Activated CD8-positive, alpha-beta memory T cell treated with anti-CD3 and anti-CD28 coated beads, Interleukin-2, amount 50 U/mL, for 24 hours (primary cell): ENCODE measurements around the gene ITGAE.
"Not testable (repeated sequence)": the region's sequence is repeated elsewhere in the genome, so short reads cannot be mapped to it uniquely, and the experiment has no call there.

Experiments used
- DNase-seq: peaks from one replicate; pipeline ENCODE4 v3.0.0-alpha.2; 2020; ENCODE audit errors: extremely low read depth

Gene ITGAE, protein sequence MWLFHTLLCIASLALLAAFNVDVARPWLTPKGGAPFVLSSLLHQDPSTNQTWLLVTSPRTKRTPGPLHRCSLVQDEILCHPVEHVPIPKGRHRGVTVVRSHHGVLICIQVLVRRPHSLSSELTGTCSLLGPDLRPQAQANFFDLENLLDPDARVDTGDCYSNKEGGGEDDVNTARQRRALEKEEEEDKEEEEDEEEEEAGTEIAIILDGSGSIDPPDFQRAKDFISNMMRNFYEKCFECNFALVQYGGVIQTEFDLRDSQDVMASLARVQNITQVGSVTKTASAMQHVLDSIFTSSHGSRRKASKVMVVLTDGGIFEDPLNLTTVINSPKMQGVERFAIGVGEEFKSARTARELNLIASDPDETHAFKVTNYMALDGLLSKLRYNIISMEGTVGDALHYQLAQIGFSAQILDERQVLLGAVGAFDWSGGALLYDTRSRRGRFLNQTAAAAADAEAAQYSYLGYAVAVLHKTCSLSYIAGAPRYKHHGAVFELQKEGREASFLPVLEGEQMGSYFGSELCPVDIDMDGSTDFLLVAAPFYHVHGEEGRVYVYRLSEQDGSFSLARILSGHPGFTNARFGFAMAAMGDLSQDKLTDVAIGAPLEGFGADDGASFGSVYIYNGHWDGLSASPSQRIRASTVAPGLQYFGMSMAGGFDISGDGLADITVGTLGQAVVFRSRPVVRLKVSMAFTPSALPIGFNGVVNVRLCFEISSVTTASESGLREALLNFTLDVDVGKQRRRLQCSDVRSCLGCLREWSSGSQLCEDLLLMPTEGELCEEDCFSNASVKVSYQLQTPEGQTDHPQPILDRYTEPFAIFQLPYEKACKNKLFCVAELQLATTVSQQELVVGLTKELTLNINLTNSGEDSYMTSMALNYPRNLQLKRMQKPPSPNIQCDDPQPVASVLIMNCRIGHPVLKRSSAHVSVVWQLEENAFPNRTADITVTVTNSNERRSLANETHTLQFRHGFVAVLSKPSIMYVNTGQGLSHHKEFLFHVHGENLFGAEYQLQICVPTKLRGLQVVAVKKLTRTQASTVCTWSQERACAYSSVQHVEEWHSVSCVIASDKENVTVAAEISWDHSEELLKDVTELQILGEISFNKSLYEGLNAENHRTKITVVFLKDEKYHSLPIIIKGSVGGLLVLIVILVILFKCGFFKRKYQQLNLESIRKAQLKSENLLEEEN

DNA sequence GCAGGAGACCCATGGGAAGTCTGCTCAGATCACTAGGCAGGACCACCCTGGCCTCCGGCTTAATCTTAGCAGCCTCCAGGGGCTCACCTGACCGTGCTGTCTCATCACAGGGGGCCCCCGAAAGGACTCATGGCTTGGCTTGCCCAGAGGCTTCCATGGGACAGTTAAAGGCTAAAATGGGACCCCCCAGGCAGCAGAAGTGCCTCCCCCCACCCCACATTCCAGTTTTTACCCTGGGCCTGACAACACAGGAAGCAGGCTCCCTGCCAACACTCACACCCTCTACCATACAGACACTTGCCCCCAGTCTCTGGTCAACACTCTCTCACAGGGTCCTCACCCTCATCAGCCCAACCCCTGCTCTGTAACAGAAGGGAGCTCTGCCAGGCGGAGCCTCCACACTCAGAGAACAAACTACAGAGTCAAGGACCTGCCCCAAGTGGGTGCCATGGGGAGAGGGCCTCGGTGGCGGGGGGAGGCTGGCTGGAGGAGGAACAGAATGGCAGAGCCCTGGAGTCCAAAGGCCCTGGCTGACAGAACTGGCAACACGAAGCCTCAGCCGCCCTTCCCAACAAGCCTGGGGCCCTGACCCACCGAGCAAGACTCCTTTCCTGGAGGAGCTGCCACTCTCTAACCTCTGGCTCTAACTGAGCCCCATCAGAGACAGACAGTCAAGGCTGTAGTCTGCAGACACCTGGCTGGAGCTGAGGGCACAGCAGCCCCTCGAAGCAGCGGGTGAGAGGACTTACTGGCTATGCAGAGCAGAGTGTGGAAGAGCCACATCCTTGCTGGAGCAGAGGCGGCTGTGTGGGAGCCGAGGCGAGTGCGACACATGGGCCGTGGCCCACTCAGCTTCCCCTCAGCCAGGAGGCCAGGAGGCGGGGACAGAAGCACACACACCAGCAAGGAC lies at the start of gene ITGAE:
TSS of gene ITGAE (minus strand) at position 827 of the 910 bp plus-strand sequence. CDS start at position 783, 44 bp downstream.
- DNase-seq = no peak

DNA sequence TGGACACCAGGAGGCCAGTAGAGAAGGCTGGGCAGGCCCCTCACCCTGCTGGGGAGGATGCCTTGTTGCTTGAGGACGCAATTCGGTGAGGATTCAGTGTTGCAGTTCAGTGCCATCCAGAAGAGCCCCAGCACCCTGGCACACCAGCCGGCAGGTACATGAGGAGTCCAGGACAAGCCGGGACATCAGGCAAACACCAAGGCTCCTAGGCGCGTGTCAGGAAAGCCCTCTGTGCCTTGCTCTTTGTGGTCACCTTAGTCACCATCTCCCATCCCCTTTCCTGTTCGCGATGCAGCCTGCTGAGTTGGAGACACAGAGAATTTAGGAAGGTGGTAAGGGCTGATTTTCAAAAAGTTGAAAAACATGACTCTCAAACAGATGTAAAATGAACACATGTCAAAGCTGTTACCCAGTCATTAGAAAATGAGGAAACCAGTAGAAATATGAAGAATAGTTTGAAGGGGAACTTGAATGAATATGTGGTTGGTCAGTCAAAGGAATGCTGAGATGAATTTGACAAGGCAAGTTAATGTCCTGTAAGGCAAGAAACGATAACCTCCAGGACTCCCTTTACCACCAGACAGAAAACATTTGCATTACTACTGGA lies 47.3 kb upstream of the ITGAE start:
- DNase-seq = no peak

DNA sequence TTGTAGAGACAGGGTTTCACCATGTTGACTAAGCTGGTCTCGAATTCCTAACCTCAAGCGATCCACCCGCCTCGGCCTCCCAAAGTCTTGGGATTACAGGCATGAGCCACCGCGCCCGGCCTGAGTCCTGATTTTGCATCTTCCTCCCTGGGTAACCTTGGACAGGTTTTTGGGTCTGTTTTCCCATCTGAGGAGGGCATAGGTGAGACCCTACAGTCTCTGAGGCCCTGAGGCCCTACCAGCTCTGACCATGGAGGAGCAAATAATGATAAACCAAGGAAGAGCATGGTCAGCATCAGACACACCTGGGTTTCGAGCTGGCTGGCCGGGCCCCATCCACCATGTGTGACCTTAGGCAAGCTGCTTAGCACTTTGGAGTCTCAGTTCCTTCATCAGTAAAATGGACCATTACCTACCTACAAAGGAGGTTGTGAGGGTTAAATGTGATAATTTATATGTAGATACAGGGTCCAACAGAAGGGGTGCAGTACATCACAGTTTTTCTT lies 46.2 kb upstream of the ITGAE start:
- no peak for DNase-seq

DNA sequence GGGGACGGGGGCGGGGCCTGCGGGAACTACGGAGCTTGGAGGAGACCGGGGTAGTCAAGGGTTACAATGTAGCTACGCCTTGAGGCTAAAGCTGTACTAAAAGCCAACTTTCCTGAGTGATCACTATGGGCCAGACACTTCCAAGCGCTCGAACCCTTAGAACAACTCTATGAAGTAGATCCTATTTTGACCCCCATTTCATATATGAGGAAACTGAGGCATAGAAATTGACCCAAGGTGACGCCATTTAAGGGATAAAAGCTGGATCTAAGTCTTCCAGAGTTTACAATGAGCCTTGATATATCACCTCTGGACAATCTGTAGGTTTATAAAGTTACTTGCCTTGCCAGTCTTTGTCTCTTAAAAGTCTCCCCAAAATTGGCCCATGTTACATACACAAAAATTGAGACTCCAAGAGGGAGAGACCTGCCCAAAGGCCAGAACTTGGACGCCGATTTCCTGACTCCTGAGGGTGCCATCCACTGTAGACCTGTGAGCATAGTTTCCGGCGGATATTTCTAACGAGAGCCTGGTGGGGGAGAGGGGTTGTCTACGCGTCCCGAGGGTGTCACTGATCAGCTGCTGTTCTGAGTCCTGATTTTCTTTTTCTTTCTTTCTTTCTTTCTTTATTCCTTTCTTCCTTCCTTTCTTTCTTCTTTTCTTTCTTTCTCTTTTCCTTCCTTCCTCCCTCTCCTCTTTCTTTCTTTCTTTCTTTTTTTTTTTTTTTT lies 45.6 kb upstream of the ITGAE start:
- no peak for DNase-seq

DNA sequence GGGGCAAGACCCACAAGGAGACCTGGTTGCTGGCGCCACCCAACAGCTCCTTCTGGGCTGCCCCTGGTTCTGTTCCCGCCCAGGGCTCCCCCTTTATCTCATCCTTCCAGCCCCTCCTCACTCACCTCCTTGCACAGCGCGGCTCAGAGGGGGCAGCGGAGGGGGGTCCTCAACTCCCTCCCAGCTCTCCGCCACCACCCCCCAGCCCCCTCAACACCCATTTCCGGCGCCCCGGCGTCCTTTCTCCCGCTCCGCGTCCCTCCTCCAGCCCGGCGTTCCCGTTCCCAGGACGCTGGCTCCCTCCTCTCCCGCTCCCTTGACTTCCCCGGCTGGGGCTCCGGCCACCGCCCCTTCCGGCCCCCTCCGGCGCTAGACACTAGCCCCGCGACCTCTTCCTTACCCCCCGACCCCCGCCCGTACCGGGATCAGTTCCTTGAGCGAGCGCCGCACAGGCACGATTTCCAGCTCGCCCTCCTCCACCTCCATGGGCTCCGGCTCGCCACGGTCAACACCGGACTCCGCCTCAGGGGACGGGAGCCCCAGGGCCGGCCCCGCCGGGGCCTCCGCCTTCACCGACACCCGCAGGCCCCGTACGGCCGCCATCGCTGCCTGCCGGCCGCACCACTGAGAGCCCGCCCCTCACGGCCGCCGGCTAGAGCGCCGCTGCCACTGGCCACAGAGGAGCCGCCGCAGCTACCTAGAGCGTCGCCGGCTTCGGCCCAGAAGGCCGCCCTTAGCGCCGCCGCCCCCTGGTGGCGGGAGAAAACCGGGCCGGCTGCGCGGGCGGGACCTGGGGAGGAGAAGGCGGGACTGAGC lies 44.8 kb upstream of the ITGAE start, which contains the start of gene NCBP3:
TSS of gene NCBP3 (minus strand) at position 626 of the 816 bp plus-strand sequence. CDS start at position 603, 23 bp downstream.
- DNase-seq = peak; percentile 63

DNA sequence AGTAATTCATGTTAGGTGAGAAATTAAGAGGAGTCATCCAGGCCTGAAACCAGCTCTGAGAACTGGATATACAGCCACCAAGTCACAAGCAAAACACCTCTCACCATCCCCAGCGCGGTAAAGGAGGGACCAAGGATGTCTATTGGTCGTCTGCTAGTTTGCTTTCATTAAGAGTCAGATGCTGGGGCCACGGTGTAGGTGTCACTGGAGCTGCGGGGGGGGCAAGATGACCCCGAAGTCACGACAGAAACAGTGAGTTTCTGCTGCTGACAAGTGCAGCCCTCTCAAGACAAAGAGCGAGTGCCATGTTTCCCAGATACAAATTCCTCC lies 44.3 kb upstream of the ITGAE start:
- DNase-seq = peak; percentile 21

DNA sequence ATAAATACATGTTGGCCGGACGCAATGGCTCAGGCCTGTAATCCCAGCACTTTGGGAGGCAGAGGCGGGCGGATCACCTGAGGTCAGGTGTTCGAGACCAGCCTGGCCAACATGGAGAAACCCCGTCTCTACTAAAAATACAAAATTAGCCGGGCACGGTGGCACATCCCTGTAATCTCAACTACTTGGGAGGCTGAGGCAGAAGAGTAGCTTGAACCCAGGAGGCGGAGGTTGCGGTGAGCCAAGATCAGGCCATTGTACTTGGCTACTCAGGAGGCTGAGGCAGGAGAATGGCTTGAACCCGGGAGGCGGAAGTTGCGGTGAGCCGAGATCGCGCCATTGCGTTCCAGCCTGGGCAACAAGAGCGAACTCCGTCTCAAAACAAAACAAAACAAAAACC lies 43.6 kb upstream of the ITGAE start:
- not testable (repeated sequence) for DNase-seq

DNA sequence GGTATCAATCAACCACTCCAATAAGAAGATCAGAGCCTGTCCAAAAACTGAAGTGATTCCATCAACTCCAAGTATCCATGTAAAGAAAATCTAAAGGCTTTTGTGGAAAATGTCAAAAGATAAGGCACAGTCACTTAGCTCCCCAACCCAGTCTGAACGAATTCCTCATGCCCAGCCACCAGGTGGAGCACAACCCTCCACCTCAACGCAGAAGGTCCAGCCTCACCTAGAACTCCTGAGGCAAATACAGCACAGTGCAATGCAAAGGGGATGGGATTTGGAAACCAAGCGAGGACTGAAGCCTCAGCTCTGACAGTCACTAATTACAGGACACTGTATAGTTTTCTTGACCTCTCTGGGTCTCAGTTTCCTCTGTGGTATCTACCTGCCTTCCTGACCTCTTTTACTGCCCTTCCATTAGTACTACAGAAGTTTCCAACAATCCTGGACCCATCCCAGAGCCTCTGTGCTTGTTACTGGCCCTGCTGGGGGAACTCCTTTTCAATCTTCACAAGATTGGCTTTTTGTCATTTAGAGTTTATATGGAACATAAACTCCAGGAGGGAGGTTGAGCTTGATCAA lies 43.0 kb upstream of the ITGAE start:
- no peak for DNase-seq

DNA sequence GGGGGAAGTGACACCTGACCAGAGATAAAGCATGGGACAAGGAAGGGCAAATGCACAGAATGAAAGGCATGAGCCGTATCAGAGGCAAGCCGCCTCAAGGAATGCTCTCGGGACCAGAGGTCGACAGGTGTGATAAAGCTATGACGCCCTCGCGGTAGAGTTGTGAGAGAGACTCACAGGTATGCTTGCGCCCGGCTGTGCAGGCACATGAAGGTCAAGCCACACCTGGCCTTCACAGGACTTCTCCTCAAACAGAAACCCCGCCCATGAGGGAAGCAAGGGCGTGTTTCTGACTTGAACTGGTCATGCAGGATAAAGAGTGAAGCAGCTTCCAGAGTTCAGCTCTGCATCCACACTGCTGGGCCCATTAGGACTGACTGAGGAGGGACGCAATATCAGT lies 37.2 kb upstream of the ITGAE start:
- no peak for DNase-seq

DNA sequence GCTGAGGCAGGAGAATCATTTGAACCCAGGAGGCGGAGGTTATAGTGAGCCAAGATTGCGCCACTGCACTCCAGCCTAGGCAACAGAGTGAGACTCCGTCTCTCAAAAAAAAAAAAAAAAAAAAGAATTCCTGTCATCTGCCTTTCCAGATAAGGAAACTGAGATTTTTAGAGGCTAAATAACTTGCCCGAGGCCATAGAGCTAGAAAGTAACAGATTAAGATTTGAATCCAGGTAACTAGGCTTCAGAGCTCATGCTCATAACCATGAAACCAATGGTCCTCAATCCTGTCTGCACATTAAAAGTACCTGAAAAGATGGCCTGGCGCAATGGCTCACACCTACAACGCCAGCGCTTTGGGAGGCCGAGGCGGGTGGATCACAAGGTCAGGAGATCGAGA lies 35.6 kb upstream of the ITGAE start:
- no peak for DNase-seq

DNA sequence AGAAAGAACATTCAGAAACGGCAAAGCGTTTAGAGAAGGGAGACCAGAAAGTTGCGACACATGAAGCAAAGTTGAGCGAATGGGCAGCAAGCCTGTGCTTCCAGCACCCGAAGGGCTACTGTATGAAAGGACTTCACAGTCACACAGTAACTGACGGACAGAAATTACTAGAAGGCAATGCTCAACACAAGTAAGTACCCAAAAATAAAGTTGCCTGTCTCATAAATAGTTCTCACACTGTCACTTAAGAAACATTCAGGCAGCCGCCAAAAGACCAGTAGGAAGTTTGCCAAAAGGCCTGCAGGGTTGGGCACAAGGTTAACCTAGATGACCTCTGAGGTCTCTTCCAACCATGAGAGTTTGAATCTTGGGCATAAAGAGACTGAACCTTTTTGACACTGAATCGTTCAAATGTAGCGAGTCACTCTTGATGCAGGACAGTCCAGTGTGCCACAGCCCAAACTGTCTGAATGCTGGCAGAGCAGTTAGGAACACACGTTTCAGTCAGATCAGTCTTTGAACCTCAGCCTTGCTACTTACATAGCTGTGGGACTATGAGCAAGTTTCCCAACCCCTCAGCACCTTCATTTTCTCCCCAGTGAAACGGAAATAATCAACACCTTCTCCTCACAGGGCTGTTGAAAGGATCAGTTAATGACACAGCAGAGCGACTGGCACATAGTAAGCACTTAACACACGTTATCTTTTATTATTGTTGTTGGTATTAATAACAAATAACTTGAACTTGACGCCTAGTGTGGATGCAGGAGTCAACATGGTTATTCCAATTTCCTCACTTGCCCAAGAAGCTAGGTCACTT lies 34.6 kb upstream of the ITGAE start:
- DNase-seq = no peak

DNA sequence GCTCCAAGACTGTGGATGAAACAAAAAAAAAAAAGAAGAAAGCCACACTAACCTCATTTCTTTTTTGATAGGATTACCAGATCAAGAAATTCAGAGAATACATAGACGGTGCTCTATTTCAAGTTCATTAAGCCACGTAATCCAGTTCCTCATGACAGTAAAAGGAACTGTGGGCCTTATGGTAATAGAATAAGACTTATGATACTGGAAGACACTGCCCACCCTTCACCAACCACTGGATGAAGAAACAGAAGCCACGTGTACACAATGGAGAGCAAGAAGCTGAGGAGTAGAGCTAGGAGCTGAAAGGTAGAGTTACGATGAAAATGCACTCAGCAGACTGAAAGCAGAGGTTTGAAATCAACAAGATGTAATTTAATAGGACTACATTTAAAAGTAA lies 33.8 kb upstream of the ITGAE start:
- no peak for DNase-seq

DNA sequence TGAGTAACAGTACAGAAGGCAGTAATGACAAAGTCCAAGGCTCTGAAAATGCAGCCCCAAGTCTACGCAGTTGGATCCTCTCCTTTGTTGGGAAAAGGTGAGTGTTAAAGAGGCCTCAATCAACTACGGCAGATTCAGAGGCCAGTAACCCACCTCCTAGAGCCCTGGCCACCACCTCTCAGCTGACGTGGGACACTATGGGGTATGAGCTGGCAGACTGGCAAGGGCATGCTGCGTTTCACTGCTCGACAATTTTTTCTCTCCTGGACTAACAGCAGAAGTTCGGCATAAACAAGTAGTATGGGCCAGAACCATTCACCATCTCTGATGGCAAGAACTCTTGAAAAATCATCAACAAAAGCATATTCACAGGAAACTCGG lies 27.9 kb upstream of the ITGAE start:
- DNase-seq = no peak

DNA sequence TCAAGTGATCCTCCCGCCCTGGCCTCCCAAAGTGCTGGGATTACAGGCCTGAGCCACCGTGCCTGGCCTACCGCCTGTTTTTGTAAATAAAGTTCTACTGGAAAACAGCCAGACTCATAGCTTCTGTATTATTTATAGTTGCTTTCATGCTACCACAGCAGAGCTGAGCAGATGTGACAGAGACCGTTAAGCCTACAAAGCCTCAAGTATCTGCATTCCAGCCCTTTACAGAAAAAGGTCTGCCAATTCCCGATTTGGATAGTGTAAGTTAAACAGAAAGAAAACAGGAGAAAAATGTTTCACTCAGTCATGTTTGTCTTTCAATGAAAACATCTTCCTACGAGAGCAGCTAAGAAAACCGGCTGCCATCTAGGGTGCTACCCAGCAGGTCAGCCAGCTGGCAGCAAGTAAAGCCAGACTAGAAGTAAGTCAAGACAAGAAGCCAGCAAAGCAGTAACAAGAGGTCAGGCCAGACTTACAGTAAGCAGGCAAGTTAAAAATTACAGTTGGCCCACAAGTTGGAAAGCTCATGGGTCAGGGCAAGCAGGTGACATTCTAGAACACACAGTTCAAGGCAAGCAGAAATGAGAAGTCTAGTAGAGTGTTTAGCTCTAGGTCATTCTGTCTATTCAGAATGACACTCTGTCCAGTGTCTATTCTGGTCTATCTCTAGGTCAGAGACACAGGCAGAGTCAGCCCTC lies 27.3 kb upstream of the ITGAE start:
- DNase-seq = no peak

DNA sequence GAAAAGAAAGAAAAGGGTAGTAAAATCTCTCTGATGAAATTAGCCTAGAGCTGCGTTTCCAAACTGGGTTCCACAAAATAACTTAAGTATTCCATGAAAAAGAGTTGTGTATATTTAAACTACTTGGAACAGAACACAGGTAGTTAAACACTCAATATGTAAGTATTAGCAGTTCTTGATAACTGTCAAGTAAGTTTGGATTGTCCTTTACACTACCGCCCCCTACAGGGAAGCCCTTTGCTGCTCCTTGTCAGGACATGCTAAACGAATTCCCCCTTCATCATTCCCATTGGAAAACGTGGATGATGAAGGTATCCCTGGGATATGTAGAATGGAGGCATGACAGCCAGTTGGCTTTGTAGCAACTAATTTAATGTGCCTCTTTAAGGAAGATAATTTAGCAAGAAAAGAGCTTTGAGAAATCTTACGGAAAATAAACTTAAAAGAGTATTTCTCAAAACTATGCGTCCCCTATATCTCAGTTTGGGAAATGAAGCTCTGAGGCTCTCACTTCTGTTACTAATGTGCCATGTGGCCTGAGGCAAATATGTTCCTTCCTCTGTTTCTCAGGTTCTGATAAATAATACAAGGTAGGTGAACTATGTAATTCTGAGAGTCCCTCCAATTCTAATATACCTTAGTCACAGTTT lies 26.3 kb upstream of the ITGAE start:
- peak; percentile 54 for DNase-seq

DNA sequence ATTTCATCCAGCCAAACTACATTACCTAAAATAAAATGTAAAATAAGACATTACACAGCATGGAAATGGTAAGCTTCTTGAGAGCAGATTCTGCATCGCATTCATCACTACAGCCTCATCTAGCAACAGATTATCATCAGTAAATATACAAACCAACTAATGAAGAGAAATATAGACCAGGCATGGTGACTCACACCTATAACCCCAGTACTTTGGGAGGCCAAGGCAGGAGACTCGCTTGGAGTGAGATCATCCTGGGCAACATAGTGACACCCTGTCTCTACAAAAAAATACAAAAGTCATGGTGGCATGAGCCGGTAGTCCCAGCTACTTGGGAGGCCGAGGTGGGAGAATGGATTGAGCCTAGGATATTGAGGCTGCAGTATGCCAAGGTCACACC lies 25.2 kb upstream of the ITGAE start:
- DNase-seq = no peak

DNA sequence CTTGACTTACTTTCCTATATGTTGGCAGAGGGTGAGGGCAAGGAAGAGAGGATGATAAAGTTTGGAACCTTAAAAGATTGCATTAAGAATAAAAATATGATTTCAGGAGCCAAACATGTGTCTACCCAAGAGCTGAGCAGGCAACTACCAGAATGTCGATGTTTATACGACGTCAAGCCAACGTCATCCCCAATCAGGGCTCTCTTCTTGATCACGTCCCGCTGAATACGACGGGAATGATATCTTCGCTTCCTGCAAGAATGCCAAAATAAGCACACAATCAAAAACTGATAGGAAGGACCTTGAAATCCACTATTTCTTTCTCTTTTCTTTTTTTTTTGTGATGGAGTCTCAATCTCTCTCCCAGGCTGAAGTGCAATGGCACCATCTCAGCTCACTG lies 20.1 kb upstream of the ITGAE start:
- no peak for DNase-seq
